Measurements from ENCODE around the gene IGFBP6.

Gene IGFBP6

DNA sequence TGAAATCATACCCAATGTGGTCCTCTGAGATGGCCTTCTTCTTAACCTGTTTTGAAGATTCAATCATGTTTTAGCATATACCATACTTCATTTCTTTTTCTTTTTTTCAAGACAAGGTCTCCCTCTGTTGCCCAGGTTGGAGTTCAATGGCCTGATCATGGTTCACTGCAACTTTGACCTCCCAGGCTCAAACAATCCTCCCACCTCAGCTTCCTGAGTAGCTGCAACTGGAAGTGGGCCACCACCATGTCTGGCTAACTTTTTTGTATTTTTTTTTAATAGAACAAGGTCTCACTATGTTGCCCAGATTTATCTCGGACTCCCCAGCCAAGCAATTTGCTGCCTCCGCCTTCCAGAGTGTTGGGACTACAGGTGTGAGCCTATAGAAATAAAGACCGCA, 36.3 kb downstream of the IGFBP6 start:
- no peak overlapping the region for H3K4me3 ChIP-seq (ENCODE audit: low read depth in 1 of 5, low read length in 5 of 5)
- H3K27ac ChIP-seq (ENCODE audit: low read depth, low read length): no peak overlapping the region
- no peaks in the 10 kb centered on the region for H3K36me3 ChIP-seq (ENCODE audit: control insufficient read depth in 5 of 5, insufficient read depth in 5 of 5, low read length in 5 of 5)
- H3K27me3 ChIP-seq (ENCODE audit: control insufficient read depth in 5 of 5, insufficient read depth in 4 of 5, low read length in 5 of 5): peaks cover 0 to 4% (median 0%) of the 10 kb centered on the region in 5 donors
- peaks cover 0 to 7% (median 0%) of the 10 kb centered on the region in 5 donors for H3K9me3 ChIP-seq (ENCODE audit: control insufficient read depth in 5 of 5, low read length in 5 of 5)
- no peak overlapping the region for H3K9ac ChIP-seq (ENCODE audit: low read length in 5 of 5)
- H3K4me1 ChIP-seq (ENCODE audit: control insufficient read depth in 5 of 5, insufficient read depth in 5 of 5, low read length in 5 of 5): no peaks in the 10 kb centered on the region

DNA sequence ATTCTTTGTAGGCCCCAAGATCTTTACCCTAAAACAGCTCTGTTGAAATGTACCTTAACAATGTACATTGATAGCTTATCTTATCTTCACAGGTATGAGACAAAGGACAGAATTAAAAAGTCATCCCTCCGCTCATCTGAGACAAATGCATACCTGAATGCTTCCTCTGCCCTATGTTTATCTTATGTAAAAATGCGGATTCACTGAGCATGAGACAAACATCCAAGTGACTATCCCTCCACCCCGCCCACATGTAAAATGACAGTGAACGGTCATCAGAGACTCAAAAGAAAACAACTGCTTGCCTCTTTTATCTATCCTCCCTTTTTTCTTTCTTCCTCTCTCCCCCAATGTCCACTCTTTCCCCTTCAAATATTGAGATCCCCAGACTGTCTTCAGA, 45.9 kb downstream of the IGFBP6 start:
- H3K27me3 ChIP-seq (ENCODE audit: control insufficient read depth in 5 of 5, insufficient read depth in 4 of 5, low read length in 5 of 5): peaks cover 0 to 7% (median 0%) of the 10 kb centered on the region in 5 donors
- H3K4me3 ChIP-seq (ENCODE audit: low read depth in 1 of 5, low read length in 5 of 5): no peak overlapping the region
- H3K36me3 ChIP-seq (ENCODE audit: control insufficient read depth in 5 of 5, insufficient read depth in 5 of 5, low read length in 5 of 5): peaks cover 0 to 4% (median 0%) of the 10 kb centered on the region in 5 donors
- H3K9ac ChIP-seq (ENCODE audit: low read length in 5 of 5): no peak overlapping the region
- H3K4me1 ChIP-seq (ENCODE audit: control insufficient read depth in 5 of 5, insufficient read depth in 5 of 5, low read length in 5 of 5): peaks cover 0 to 9% (median 5%) of the 10 kb centered on the region in 5 donors
- peaks cover 0 to 4% (median 0%) of the 10 kb centered on the region in 5 donors for H3K9me3 ChIP-seq (ENCODE audit: control insufficient read depth in 5 of 5, low read length in 5 of 5)
- H3K27ac ChIP-seq (ENCODE audit: low read depth, low read length): no peak overlapping the region

GRCh38 chr12:53145383-53146260, 48.2 kb downstream of the IGFBP6 start:
- Histone ChIP-seq H3K9ac (ENCODE audit: low read length in 5 of 5) (peak overlapping the region in 1 of 5 donors; percentile 100), H3K4me3 (ENCODE audit: low read depth in 1 of 5, low read length in 5 of 5) (peak overlapping the region in 1 of 5 donors; percentile 53), H3K36me3 (ENCODE audit: control insufficient read depth in 5 of 5, insufficient read depth in 5 of 5, low read length in 5 of 5) (peaks cover 0 to 4% (median 0%) of the 10 kb centered on the region in 5 donors), H3K4me1 (ENCODE audit: control insufficient read depth in 5 of 5, insufficient read depth in 5 of 5, low read length in 5 of 5) (peaks cover 0 to 9% (median 5%) of the 10 kb centered on the region in 5 donors), H3K9me3 (ENCODE audit: control insufficient read depth in 5 of 5, low read length in 5 of 5) (peaks cover 0 to 4% (median 0%) of the 10 kb centered on the region in 5 donors), H3K27me3 (ENCODE audit: control insufficient read depth in 5 of 5, insufficient read depth in 4 of 5, low read length in 5 of 5) (peaks cover 0 to 7% (median 0%) of the 10 kb centered on the region in 5 donors), H3K27ac (ENCODE audit: low read depth, low read length) (peak overlapping the region; percentile 47)

- H3K27me3 ChIP-seq (ENCODE audit: control insufficient read depth in 5 of 5, insufficient read depth in 4 of 5, low read length in 5 of 5): peaks cover 0 to 7% (median 0%) of the 10 kb centered on the region in 5 donors
- H3K36me3 ChIP-seq (ENCODE audit: control insufficient read depth in 5 of 5, insufficient read depth in 5 of 5, low read length in 5 of 5): peaks cover 0 to 4% (median 0%) of the 10 kb centered on the region in 5 donors
- no peak overlapping the region for H3K27ac ChIP-seq (ENCODE audit: low read depth, low read length)
- H3K4me3 ChIP-seq (ENCODE audit: low read depth in 1 of 5, low read length in 5 of 5): no peak overlapping the region
- H3K9ac ChIP-seq (ENCODE audit: low read length in 5 of 5): no peak overlapping the region
- H3K4me1 ChIP-seq (ENCODE audit: control insufficient read depth in 5 of 5, insufficient read depth in 5 of 5, low read length in 5 of 5): peaks cover 0 to 9% (median 5%) of the 10 kb centered on the region in 5 donors
- peaks cover 0 to 4% (median 0%) of the 10 kb centered on the region in 5 donors for H3K9me3 ChIP-seq (ENCODE audit: control insufficient read depth in 5 of 5, low read length in 5 of 5)
These were observed 49.7 kb downstream of the IGFBP6 start for GRCh38 chr12:53147181-53147580.

- peaks cover 0 to 4% (median 0%) of the 10 kb centered on the region in 5 donors for H3K9me3 ChIP-seq (ENCODE audit: control insufficient read depth in 5 of 5, low read length in 5 of 5)
These were observed 50.2 kb downstream of the IGFBP6 start for GRCh38 chr12:53147653-53148052.

GRCh38 chr12:53151039-53151438, 53.6 kb downstream of the IGFBP6 start:
- Histone ChIP-seq H3K27ac (ENCODE audit: low read depth, low read length) (no peak overlapping the region), H3K9ac (ENCODE audit: low read length in 5 of 5) (no peak overlapping the region), H3K4me1 (ENCODE audit: control insufficient read depth in 5 of 5, insufficient read depth in 5 of 5, low read length in 5 of 5) (peaks cover 0 to under 1% (median 0%) of the 10 kb centered on the region in 5 donors), H3K27me3 (ENCODE audit: control insufficient read depth in 5 of 5, insufficient read depth in 4 of 5, low read length in 5 of 5) (no peaks in the 10 kb centered on the region), H3K36me3 (ENCODE audit: control insufficient read depth in 5 of 5, insufficient read depth in 5 of 5, low read length in 5 of 5) (peaks cover 0 to 4% (median 3%) of the 10 kb centered on the region in 5 donors), H3K9me3 (ENCODE audit: control insufficient read depth in 5 of 5, low read length in 5 of 5) (no peaks in the 10 kb centered on the region), H3K4me3 (ENCODE audit: low read depth in 1 of 5, low read length in 5 of 5) (no peak overlapping the region)

More at GRCh38 chr12:53147653-53148052, 50.2 kb downstream of the IGFBP6 start:
- peaks cover 0 to 4% (median 0%) of the 10 kb centered on the region in 5 donors for H3K36me3 ChIP-seq (ENCODE audit: control insufficient read depth in 5 of 5, insufficient read depth in 5 of 5, low read length in 5 of 5)
- H3K4me1 ChIP-seq (ENCODE audit: control insufficient read depth in 5 of 5, insufficient read depth in 5 of 5, low read length in 5 of 5): peaks cover 0 to 9% (median 5%) of the 10 kb centered on the region in 5 donors
- no peak overlapping the region for H3K4me3 ChIP-seq (ENCODE audit: low read depth in 1 of 5, low read length in 5 of 5)
- H3K9ac ChIP-seq (ENCODE audit: low read length in 5 of 5): no peak overlapping the region
- H3K27me3 ChIP-seq (ENCODE audit: control insufficient read depth in 5 of 5, insufficient read depth in 4 of 5, low read length in 5 of 5): peaks cover 0 to 7% (median 0%) of the 10 kb centered on the region in 5 donors
- no peak overlapping the region for H3K27ac ChIP-seq (ENCODE audit: low read depth, low read length)

All from subcutaneous abdominal adipose tissue (tissue), 5 donors.